SK-N-MC (cell line): Measurements from ENCODE around the gene FFAR4.

Experiments
- EZH2 ChIP-seq: fragments of 200-600 bp; sonication (generic); IDR thresholded peaks from one replicate; pipeline ENCODE4 v1.6.1; 2017; ENCODE audit warnings: antibody characterized with exemption
- FOXP2 ChIP-seq: optimal IDR thresholded peaks from 2 replicates; pipeline ENCODE3; 2011; ENCODE audit warnings: mild to moderate bottlenecking, moderate library complexity; ENCODE audit not compliant: insufficient read depth; ENCODE audit errors: extremely low read length, control extremely low read depth
- POLR2AphosphoS5 ChIP-seq: IDR thresholded peaks from 2 replicates; pipeline ENCODE4 v1.6.1; 2012; ENCODE audit warnings: mild to moderate bottlenecking, low read depth, low read length, borderline replicate concordance

- TF ChIP-seq POLR2AphosphoS5 (no peak), EZH2 (no peak), FOXP2 (no peak)
Measured at GRCh38 chr10:93541402-93542357, 24.8 kb upstream of the FFAR4 start.
